ENCODE data around the gene NDEL1. TPM values are rescaled to one million over a fixed set of nuclear protein-coding genes. Genes with fewer than 3 reads are reported as not detected.

The NDEL1 gene, protein sequence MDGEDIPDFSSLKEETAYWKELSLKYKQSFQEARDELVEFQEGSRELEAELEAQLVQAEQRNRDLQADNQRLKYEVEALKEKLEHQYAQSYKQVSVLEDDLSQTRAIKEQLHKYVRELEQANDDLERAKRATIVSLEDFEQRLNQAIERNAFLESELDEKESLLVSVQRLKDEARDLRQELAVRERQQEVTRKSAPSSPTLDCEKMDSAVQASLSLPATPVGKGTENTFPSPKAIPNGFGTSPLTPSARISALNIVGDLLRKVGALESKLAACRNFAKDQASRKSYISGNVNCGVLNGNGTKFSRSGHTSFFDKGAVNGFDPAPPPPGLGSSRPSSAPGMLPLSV
- total RNA-seq, result 34.6 and 36.6 TPM in 2 replicates

DNA sequence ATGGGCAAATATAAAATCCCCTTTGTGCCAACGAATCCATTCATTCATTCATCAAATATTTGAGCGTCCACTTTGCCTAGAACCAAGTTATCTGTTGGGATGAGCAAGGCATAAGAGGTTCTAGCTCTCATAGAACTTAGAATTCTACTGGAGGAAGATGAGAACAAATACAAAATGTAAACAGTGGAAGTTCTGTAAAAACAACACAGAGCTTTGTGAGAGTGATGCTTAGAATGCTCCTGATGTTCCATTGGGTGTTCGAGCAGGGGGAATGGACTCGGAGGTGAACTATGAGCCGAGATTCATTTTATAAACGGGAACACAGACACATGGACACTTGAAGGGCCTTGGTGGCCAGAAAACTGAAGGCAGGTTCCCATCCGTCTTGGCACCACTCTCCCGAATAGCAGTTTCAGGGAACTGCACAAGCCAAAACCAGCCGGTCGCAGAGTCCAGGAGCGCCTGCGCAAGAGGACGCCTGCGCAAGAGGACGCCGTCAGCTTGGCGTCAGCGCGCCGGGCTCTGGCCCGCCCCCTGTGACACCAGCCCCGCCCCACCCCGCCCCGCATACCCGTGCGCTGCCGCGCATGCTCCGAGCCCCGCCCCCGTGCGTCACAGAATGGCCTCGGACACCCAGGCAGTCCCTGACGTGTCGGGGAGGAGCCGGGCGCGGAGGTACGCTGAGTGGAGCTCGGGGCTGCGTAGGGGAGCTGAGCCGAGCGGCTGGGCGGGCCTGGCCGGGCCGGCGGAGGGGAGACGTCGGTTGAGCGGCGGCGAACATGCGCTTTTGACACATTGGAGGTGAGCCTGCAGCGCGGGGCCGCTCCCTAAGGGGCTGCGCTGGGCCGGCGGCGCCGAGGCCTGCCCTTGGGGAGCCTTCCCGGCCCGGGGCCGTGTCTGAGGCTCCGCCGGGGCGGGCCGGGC is at the start of gene NDEL1:
NDEL1 (plus strand) TSS at position 640 of the 924 bp plus-strand sequence. CDS start 8,388 bp downstream, outside the sequence.

DNA sequence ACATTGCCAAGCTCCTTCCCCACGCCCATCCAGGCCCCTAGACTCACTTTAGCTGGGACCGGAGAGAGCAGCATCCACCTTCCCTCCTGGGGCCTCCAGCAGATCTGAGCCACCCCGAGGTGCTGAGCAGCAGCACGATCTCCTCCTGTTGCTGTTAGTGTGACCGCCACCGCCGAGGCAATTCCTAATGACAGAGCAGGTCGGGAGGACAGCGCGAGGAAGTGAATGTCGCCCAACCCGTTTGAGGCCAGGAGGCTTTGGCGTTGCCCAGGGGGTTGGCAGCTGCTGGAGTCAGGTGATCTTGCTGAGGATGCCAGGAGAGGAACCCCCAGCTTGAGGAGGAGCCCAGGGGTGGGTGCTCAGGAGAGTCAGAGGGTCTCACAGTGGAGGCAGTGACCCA is 38.0 kb upstream of the NDEL1 start, which contains the start of gene RNF222:
RNF222 (minus strand) TSS at position 192 of the 400 bp plus-strand sequence. CDS start 4,366 bp downstream, outside the sequence.

Other genes starting within 250 kb of the NDEL1 start
- 5.5 and 7.9 TPM in 2 replicates for gene BORCS6, start 245.7 kb upstream of the NDEL1 start, total RNA-seq
- gene AURKB, start 225.3 kb upstream of the NDEL1 start, total RNA-seq, result 1.5 and 1.6 TPM in 2 replicates
- gene CTC1, start 187.8 kb upstream of the NDEL1 start, total RNA-seq, result 3.6 and 8.3 TPM in 2 replicates
- 12.5 and 13.7 TPM in 2 replicates for gene PFAS, start 186.6 kb upstream of the NDEL1 start, total RNA-seq
- gene RANGRF, start 147.2 kb upstream of the NDEL1 start, total RNA-seq, result 11.8 and 17.4 TPM in 2 replicates
- 0.73 and 3.0 TPM in 2 replicates for gene SLC25A35, start 140.5 kb upstream of the NDEL1 start, total RNA-seq
- 0.68 and 1.2 TPM in 2 replicates for gene ARHGEF15, start 125.6 kb upstream of the NDEL1 start, total RNA-seq
- gene ODF4, start 96.0 kb upstream of the NDEL1 start, total RNA-seq, result not detected in 2 replicates
- gene RPL26, start 52.7 kb upstream of the NDEL1 start, total RNA-seq, result 4,586 and 4,963 TPM in 2 replicates
- gene RNF222, start 38.1 kb upstream of the NDEL1 start, total RNA-seq, result not detected in 2 replicates
- 79.1 and 79.7 TPM in 2 replicates for gene MYH10, start 194.8 kb downstream of the NDEL1 start, total RNA-seq